SK-N-SH treated with all-trans-retinoic acid at 6 μM for 48 hours (cell line): ENCODE data around the gene ZNF791.

Experiments
- BACH2 ChIP-seq: fragments of 250-450 bp; sonication (Bioruptor Pico); IDR thresholded peaks from 2 replicates; pipeline ENCODE4 v1.9.0; 2021; ENCODE audit warnings: mild to moderate bottlenecking, borderline replicate concordance
- CREB5 ChIP-seq: fragments of 250-450 bp; sonication (Bioruptor Pico); IDR thresholded peaks from 2 replicates; pipeline ENCODE4 v1.5.1; 2020; ENCODE audit warnings: low read depth, mild to moderate bottlenecking, moderate library complexity
- CSDC2 ChIP-seq: fragments of 250-450 bp; sonication (Bioruptor Pico); IDR thresholded peaks from 2 replicates; pipeline ENCODE4 v1.5.0; 2020; ENCODE audit warnings: mild to moderate bottlenecking, moderate library complexity
- OSR1 ChIP-seq: fragments of 250-450 bp; sonication (Bioruptor Pico); IDR thresholded peaks from 2 replicates; pipeline ENCODE4 v1.8.0; 2022; ENCODE audit warnings: moderate library complexity, mild to moderate bottlenecking, inconsistent platforms
- PATZ1 ChIP-seq: fragments of 250-450 bp; sonication (Bioruptor Pico); IDR thresholded peaks from 2 replicates; pipeline ENCODE4 v1.8.0; 2020; ENCODE audit warnings: mild to moderate bottlenecking, moderate library complexity, borderline replicate concordance
- PPARA ChIP-seq: fragments of 250-450 bp; sonication (Bioruptor Pico); IDR thresholded peaks from 2 replicates; pipeline ENCODE4 v1.5.0; 2020; ENCODE audit warnings: mild to moderate bottlenecking, borderline replicate concordance
- RARB ChIP-seq: fragments of 250-450 bp; sonication (Bioruptor Pico); IDR thresholded peaks from 2 replicates; pipeline ENCODE4 v1.8.0; 2021; ENCODE audit warnings: mild to moderate bottlenecking, moderate library complexity
- SNAI2 ChIP-seq: fragments of 250-450 bp; sonication (Bioruptor Pico); IDR thresholded peaks from 2 replicates; pipeline ENCODE4 v1.5.0; 2020; ENCODE audit warnings: mild to moderate bottlenecking, moderate library complexity
- TOX ChIP-seq: fragments of 250-450 bp; sonication (Bioruptor Pico); IDR thresholded peaks from 2 replicates; pipeline ENCODE4 v1.8.0; 2021; ENCODE audit warnings: mild to moderate bottlenecking, moderate library complexity, borderline replicate concordance
- ZC3H10 ChIP-seq: fragments of 250-450 bp; sonication (Bioruptor Pico); IDR thresholded peaks from 2 replicates; pipeline ENCODE4 v1.5.1; 2021; ENCODE audit warnings: mild to moderate bottlenecking, moderate library complexity
- ZFP30 ChIP-seq: fragments of 450-650 bp; formaldehyde crosslinking; IDR thresholded peaks from 2 replicates; pipeline ENCODE4 v1.5.0; 2022; ENCODE audit warnings: mild to moderate bottlenecking, moderate library complexity
- TF ChIP-seq, protein P1 (sequence below): fragments of 250-450 bp; sonication (Bioruptor Pico); IDR thresholded peaks from 2 replicates; pipeline ENCODE4 v1.5.1; 2021; ENCODE audit warnings: mild to moderate bottlenecking, moderate library complexity

DNA sequence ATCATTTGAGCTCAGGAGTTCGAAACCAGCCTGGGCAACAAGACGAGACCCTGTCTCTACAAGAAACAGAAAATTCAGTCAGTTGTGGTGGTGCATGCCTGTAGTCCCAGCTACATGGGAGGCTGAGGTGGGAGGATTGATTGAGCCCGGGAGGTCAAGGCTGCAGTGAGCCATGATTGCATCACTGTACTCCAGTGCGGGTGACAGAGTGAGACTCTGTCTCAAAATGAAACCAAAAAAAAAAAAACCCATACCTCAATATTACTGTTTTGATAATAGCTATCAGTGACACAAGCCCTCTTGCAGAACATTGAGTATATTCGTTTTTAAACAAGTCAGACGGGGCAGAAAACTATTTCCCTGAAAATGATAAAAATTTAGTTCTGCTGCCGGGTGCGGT is 16.2 kb downstream of the ZNF791 start:
- TF ChIP-seq CREB5 (CRISPR knock-in tag) (no peak), PATZ1 (CRISPR knock-in tag) (no peak), OSR1 (CRISPR knock-in tag) (no peak), TOX (CRISPR knock-in tag) (no peak), PPARA (CRISPR knock-in tag) (no peak), ZC3H10 (CRISPR knock-in tag) (no peak), ZFP30 (CRISPR knock-in tag) (no peak), SNAI2 (CRISPR knock-in tag) (no peak), BACH2 (CRISPR knock-in tag) (no peak), RARB (CRISPR knock-in tag) (no peak), CSDC2 (CRISPR knock-in tag) (no peak)
- TF ChIP-seq, protein P1, sequence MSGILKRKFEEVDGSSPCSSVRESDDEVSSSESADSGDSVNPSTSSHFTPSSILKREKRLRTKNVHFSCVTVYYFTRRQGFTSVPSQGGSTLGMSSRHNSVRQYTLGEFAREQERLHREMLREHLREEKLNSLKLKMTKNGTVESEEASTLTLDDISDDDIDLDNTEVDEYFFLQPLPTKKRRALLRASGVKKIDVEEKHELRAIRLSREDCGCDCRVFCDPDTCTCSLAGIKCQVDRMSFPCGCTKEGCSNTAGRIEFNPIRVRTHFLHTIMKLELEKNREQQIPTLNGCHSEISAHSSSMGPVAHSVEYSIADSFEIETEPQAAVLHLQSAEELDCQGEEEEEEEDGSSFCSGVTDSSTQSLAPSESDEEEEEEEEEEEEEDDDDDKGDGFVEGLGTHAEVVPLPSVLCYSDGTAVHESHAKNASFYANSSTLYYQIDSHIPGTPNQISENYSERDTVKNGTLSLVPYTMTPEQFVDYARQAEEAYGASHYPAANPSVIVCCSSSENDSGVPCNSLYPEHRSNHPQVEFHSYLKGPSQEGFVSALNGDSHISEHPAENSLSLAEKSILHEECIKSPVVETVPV (CRISPR knock-in tag): no peak
